Measurements from ENCODE around the gene GTF3C5. TPM values are rescaled to one million over a fixed set of nuclear protein-coding genes. Genes with fewer than 3 reads are reported as not detected.
"Not testable (repeated sequence)": the region's sequence is repeated elsewhere in the genome, so short reads cannot be mapped to it uniquely, and the experiment has no call there.

The GTF3C5 gene
- total RNA-seq, 1 experiment from 2014 or later = 74.0 TPM

DNA sequence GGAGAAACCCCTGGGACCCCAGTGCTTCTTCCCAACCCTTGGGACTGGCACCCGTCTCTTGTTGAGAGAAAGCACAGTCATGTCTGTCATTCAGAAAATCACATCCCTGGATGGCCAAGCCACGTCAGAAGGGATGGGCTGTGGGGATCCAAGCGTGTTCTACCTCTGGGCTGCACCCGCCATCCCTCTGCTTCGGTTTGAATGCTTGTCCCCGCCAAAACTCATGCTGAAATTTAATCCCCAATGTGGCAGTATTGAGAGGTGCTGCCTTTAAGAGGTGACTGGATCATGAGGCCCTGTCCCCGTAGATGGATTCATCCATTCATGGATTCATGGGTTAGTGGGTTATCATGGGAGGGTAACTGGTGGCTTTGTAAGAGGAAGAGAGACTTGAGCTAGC, 58.0 kb downstream of the GTF3C5 start:
- DNase-seq (ENCODE audit: low read depth) = no peak

DNA sequence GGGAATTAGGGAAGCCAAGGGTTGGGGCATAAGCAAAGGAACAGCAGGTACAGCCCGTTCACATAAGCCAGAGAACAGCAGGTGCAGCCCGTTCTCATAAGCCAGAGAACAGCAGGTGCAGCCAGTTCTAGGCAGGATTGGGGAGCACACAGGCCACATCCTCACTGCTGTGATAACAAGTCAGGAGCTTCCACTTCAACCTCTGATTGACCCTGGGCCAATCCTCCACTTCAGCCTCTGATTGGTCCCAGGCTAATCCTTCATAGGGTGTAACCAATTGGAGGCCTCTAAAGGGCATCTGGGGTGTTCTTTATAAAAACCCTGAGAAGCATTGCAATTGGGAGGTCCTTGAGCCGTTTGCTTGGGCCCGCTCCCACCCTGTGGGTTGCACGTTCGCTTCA, 58.5 kb downstream of the GTF3C5 start:
- DNase-seq (ENCODE audit: low read depth) = peak; percentile 29

- no peak for DNase-seq (ENCODE audit: low read depth)
Measured at GRCh38 chr9:133090187-133090586, 59.4 kb downstream of the GTF3C5 start.

DNA sequence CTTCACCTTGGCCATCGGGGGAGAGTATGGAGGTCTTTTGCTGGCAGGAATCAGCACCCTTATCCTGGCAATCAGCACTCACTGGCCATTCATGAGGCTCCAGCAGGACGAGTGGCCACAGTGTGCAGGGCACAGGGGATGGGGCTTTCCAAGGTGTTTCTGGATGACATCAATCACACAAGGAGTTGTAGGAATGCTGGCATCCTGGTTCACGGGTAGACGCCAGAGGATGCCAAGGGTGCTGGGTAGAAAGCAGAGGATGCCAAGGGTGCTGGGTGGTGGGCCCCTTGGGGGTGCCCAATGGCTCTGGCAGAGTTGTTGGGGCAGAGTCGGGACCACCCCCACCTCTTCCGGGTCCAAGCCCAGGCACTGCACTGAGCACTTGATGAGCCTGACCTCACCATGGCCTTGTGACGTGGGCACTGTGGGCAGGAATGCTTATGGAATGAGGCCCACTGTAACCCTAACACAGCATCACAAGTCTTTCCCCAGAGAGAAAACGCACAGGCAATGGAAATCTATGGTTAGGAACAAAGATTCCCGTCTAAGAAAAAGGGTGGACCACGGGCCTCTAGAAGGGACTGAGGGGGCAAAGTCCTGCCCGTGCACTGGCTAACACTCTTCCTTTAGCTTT, 60.1 kb downstream of the GTF3C5 start:
- no peak for DNase-seq (ENCODE audit: low read depth)

DNA sequence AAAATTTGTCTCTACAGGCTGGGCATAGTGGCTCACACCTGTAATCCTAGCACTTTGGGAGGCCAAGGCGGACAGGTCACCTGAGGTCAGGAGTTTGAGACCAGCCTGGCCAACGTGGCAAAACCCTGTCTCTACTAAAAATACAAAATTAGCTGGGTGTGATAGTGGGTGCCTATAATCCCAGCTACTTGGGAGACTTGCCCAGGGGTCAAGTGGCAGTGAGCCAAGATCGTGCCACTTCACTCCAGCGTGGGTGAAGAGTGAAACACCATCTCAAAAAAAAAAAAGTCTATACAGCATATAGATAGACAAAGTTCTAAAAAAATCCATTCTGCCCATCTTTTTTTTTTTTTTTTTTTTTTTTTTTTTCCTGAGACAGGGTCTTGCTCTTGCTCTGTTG, 63.6 kb downstream of the GTF3C5 start:
- DNase-seq (ENCODE audit: low read depth) = not testable (repeated sequence)

- no peak for DNase-seq (ENCODE audit: low read depth)
Measured at GRCh38 chr9:133094842-133095393, 64.1 kb downstream of the GTF3C5 start.

DNA sequence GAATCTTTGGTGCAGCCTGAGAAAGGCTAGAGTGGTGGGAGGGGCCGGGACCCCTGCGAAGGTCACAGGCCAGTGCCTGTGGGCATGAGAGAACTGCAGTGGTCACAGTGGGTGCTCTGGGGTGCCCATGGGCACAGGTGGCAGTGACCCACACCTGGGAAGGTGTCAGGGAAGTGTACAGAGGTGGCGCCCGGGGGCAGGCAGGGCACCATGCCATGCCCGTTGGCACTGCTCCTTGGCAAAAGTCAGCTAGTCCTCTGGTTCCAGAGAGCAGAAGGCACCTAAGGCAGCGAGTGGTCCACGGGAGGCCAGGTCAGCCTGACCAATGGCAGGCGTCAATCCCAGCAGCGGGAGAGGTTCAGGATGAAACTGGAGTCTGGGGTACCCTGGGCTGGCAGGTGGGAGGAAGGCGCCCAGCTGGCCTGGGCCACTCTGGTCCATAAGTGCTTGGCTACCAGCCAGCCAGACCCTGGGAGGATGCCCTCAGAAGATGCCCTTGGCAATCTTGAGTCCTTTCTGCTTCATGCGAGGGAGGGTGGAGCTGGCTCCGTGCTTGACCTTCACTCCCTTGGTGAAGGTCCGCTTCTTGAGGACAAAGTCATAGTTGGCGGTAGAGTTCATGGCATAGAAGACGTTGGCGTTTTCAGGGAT, 67.4 kb downstream of the GTF3C5 start:
- no peak for DNase-seq (ENCODE audit: low read depth)

GRCh38 chr9:133098871-133099270, 68.1 kb downstream of the GTF3C5 start:
- no peak for DNase-seq (ENCODE audit: low read depth)

DNA sequence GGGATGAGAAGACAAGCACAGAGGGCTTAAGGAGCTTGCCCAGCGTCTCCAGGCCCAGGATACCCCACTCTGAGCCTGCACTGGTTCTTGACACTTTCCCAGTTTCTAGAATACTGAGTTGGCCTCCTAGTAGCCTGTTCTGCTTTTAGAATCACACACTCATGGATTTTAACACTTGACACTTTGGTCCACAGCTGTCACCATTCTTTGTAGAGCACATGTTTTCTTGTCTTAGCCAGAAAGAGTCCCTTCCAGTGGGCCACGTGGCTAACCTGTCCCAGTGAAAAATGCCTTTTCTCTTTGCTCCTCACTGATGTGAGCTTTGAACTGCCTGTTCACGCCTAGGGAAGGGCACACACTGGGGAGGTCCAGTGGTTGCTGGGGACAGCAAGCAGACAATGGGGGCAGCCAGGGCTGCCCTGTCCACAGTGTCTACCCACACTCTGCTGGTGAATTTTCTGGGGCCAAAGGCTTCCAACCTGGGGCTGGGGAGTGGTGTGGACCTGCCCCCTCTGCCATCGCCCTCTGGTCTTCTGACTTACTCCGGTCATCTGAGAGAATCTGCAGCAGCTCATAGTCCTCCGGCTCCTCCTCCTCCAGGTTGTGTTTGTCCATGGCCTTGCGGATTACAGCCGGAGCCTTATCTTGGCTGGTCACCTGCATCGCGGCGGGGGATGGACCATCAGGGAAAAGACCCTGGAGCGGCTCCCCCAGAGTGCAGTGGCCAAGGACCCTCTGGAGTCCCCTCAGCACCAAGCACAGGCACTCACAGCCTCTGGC, 69.1 kb downstream of the GTF3C5 start:
- DNase-seq (ENCODE audit: low read depth) = no peak

DNA sequence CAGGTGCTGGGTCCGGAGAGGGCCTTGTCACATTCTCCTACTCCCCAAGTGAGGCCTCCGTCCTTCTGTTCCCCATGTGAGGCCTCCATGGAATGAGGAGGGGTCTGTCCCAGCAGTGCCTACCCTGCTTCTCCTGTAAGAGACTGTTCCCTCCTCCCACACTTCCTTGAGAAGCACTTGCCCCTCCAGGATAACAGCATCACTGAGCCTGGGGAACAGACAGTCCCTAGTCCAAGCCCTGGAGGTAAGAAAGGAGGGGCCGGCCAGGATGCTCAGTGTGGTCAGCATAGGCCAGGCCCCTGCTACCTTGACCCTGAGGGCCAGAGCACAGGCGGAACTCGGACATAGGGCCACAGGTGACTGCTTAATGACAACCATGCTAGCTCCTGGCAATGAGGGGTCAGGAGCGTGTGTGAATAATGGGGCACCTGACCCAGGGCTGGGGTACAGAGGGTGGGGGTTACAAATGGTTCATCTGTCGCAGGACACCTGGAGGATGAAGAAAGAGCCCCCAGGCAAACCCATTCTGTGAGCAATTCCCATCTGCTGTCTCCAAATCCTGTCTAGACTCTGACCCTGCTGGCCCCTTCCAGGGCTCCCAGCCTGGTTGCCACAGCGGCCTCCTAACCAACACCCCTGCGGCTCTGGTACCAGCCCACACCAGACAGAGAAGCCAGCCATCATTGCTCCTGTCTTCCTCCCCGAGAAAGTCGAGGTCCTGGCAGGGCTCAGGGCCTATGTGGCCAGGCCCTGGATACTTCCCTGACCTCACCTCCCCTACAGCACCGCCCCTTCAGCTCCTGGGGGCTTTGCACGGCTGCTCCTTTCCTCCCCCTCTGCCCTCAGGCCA, 69.9 kb downstream of the GTF3C5 start:
- DNase-seq (ENCODE audit: low read depth) = no peak

DNA sequence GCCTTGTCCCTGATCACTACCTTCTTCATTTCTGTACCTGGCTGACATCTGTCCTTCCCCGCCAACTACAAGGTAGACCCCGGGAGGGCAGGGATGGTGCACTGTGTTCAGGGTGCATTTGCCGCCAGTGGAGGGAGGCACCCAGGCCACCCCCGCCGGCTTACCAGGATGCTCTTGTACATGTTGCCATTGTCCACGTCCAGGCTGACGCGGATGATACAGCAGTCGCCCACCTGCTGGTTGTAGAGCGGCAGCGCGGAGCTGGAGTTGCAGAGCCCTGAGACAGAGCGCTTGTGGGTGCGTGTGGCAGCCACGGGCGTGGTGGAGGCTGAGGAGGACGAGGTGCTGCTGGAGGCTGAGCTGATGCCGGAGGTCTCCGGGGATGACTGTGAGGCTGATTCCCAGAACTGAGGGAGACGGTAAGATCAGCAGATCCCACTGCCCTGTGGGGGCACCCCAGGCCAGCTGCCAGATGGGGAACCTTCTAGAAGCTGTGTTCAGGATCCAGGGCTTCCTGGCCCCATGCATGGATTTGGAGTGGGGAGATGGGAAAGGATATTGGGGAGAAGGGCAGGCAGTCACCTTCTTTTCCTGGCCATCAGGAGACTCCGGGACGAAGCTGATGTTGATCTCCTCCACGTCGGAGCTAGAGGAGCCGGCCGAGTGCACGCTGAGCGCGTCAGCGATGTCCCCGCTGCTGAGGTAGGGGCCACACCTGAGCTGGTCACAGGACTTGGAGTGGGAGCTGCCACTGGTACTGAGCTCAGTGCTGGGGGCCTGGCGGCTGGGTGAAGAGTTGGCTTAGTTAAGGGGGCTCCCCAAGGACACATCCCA, 70.8 kb downstream of the GTF3C5 start:
- DNase-seq (ENCODE audit: low read depth) = no peak

DNA sequence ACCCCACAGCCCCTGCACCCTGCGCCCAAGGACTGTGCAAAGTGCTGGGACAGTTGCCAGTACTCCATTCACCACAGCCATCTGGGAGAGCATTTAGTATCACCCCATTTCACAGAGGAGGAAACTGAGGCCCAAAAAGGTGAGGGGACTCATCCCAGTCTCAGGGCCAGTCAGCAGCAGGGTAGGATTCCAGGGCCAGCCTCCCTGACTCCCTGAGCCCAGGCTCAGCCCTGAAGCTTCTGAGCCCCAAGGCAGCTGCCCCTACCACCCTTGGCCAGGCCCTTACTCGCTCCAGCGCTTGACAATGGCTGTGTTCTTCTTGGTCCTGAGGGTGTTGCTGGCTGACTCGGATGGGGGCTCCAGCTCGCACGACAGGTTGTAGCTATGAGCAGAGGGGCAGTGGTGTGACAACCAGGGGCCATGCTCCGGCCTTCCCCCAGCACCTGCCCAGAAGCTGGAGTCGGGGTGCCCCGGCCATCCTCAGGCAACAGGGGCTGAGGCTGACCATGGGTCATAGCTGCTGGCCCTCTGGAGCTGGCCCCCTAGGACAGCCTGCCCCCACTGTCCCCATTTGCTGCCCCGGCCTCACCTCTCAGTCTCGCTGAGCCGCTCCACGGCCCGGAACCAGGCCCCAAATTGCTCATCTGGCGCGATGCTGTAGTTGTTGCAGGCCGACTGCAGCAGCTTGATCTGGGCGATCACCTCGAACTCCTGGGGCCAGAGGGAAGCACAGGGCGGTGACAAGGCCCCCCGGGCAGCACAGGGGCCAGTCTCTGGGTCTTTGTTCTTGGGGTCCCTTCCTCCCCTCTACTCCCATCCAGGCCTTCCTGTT, 71.6 kb downstream of the GTF3C5 start:
- DNase-seq (ENCODE audit: low read depth) = no peak

- peak; percentile 38 for DNase-seq (ENCODE audit: low read depth)
Measured at GRCh38 chr9:133103183-133103986, 72.6 kb downstream of the GTF3C5 start.

GRCh38 chr9:133103987-133104505, 73.2 kb downstream of the GTF3C5 start:
- DNase-seq (ENCODE audit: low read depth) = no peak

DNA sequence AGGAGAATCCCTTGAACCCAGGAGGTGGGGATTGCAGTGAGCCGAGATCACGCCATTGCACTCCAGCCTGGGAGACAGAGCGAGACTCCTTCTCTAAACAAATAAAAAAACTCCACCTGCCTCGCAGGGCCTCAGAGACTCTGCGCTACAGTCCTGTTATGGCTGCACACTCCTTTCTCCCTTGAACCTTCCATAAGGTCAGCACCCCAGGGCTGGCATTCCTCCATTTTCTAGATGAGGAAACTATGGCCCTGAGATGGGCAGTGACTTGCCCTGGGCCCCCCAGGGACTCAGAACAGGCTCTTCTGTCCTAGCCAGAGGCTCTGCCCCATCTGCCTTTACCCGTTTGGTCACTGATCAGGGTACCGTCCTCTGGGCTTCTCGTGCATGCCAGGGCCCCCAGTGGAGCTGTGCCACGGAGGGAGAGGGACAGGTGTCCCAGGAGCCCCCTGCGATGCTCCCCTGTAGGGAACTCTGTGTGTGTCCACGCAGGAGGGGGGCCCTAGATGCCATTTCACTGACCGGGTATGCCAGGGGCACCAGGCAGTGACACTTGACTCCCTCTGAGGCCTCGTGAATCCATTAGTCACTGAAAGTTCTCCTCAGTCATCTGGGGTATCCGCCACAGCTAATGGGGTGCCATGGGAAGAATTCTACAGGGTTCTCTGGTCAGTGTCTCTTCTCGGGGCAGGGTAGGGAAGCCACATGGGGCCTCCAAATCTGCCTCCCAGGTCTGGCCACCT, 74.1 kb downstream of the GTF3C5 start:
- no peak for DNase-seq (ENCODE audit: low read depth)

GRCh38 chr9:133105461-133105770, 74.6 kb downstream of the GTF3C5 start:
- DNase-seq (ENCODE audit: low read depth) = no peak

DNA sequence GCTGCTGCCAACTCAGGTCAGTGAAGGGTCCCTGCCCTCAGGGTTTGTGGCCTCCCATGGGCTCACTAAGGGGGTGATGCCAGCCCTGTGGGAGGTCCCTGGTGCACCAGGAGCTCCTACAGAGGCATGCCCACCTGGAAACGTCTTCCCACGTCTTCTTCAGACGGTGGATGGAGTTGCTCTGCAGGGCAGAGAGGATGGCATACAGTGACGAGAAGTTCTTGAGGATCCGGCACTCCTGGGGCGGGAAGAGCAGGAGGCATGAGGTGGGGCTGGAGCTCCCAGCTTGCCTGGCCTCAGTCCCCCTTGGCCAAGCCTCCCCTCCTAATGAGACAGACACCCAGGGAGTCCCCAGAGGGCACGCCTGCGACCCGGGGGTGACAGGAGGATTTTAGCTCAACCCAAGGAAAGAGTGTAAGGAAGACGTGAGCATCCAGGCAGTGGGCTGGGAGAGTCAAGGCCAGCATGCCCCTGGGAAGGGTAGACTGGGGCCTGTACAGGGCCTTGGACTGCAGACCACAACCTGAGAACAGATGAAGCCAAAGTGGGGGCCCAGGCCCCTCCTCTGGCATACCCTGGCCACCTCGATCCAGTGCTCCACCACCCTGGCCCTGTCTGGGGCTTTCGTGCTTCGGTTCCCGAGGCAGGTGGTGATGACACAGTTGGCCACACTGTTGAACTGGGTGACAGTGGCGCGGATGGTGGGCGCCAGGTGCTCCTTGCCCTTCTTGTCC, 75.9 kb downstream of the GTF3C5 start:
- no peak for DNase-seq (ENCODE audit: low read depth)

Data from LHCN-M2 (cell line).